ENCODE results near the gene PRSS36. TPM values are rescaled to one million over a fixed set of nuclear protein-coding genes. Genes with fewer than 3 reads are reported as not detected.
"Not testable (repeated sequence)": the region's sequence is repeated elsewhere in the genome, so short reads cannot be mapped to it uniquely, and the experiment has no call there.

PRSS36 gene
- total RNA-seq, 1 donor from 2014 or later: 0.96 TPM

DNA sequence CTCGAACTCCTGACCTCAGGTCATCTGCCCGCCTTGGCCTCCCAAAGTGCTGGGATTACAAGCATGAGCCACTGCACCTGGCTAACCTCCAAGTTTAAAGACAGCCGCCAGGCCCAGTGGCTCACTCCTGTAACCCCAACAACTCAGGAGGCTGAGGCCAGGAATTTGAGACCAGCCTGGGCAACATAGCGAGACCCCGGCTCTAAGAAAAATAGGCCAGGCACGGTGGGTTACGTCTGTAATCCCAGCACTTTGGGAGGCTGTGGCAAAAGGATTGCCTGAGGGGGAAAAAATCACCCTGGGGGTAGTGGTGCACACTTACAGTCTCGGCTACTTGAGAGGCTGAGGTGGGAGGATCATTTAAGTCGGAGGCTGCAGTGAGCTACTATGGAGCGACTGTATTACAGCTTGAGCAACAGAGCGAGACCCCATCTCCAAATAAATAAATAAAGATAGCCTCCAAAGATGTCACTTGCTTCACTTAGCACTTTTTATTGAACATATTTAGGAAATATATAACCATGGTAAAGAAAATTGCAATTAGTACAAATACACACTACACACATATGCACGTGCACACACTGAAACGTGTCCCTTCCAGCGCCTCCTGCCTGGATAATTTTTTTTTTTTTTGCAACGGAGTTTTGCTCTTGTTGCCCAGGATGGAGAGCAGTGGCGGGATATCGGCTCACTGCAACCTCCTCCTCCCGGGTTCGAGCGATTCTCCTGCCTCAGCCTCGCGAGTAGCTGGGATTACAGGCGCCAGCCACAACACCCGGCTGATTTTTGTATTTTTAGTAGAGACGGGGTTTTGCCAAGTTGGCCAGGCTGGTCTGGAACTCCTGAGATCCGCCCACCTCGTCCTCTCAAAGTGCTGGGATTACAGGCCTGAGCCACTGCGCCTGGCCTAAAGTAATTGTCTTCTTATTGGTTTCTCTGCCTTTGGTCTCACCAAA is 43.1 kb downstream of the PRSS36 start:
- H3K36me3 Mint-ChIP-seq: peaks cover 13% of the 10 kb centered on the region
- no peak overlapping the region for H3K27ac Mint-ChIP-seq
- peaks cover 6% of the 10 kb centered on the region for H3K4me1 Mint-ChIP-seq
- no peaks in the 10 kb centered on the region for H3K27me3 Mint-ChIP-seq (ENCODE audit: low read depth)
- H3K9me3 Mint-ChIP-seq: no peaks in the 10 kb centered on the region
- no peak for DNase-seq (ENCODE audit: low spot score in 2 of 2, unreplicated experiment in 2 of 2)
- peak overlapping the region; percentile 80 for H3K4me3 Mint-ChIP-seq
- TF ChIP-seq, protein P1, sequence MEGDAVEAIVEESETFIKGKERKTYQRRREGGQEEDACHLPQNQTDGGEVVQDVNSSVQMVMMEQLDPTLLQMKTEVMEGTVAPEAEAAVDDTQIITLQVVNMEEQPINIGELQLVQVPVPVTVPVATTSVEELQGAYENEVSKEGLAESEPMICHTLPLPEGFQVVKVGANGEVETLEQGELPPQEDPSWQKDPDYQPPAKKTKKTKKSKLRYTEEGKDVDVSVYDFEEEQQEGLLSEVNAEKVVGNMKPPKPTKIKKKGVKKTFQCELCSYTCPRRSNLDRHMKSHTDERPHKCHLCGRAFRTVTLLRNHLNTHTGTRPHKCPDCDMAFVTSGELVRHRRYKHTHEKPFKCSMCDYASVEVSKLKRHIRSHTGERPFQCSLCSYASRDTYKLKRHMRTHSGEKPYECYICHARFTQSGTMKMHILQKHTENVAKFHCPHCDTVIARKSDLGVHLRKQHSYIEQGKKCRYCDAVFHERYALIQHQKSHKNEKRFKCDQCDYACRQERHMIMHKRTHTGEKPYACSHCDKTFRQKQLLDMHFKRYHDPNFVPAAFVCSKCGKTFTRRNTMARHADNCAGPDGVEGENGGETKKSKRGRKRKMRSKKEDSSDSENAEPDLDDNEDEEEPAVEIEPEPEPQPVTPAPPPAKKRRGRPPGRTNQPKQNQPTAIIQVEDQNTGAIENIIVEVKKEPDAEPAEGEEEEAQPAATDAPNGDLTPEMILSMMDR (IDR thresholded peaks at IDR 0.05; ENCODE audit: unreplicated experiment): no peak

DNA sequence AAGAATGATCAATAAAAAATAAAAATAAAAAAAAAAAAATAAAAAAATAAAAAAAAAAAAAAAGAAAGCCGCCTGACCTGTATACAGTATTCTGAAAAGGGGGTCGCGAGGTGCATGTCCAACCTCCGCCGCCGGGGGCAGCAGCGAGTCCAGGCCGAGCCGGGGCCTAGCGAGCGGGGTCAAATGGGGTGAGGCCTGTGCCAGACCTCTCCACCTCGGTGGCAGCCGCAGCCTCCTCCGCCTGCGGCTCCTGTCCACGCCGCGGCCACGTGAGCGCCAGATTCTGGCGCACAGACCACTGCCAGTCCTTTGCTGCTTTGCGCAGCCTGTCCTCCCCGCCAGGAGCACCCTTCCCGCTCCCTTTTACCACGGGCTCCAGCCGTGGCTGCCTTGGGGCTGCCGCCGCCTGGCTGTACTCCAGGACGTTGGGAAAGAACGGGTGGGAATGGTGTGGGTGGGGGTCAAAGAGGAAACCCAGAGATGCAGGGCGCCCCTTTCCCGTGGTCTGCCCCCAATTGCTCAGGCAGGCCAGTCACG is 44.1 kb downstream of the PRSS36 start:
- peaks cover 9% of the 10 kb centered on the region for H3K36me3 Mint-ChIP-seq
- no peaks in the 10 kb centered on the region for H3K9me3 Mint-ChIP-seq
- H3K4me1 Mint-ChIP-seq: peaks cover 6% of the 10 kb centered on the region
- TF ChIP-seq, protein P1 (IDR thresholded peaks at IDR 0.05; ENCODE audit: unreplicated experiment): peak; percentile 82
- no peak overlapping the region for H3K4me3 Mint-ChIP-seq
- no peaks in the 10 kb centered on the region for H3K27me3 Mint-ChIP-seq (ENCODE audit: low read depth)
- DNase-seq (ENCODE audit: low spot score in 2 of 2, unreplicated experiment in 2 of 2): peak in 1 of 2 experiments; percentile 77
- H3K27ac Mint-ChIP-seq: no peak overlapping the region

DNA sequence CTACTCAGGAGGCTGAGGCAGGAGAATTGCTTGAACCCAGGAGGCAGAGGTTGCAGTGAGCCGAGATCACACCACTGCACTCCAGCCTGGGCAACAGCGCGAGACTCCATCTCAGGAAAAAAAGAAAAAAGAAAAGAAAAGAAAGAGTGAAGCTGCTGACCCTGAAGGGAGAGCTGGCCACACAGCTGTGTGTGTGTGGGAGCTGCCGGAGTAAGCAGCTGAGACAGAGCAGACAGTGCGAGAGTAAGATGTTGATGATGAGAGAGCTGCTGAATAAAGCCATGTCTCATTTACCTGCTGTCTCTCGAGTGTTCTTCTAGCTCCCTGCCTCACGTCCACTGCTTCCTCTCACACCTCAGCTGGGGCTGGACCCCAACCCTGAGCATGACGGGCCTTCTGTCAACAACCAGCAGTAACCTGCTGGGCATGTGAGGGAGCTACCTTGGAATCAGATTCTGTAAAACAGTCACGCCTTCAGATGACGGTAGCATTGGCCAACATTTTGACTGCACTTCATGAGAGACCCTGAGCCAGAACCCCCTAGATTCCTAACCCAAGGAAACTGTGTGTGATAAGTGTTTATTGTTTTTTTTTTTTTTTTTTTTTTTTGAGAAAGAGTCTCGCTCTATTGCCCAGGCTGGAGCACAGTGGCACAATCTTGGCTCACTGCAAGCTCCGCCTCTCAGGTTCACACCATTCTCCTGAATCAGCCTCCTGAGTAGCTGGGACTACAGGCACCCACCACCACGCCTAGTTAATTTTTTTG is 48.8 kb downstream of the PRSS36 start:
- H3K27ac Mint-ChIP-seq; H3K9me3 Mint-ChIP-seq; H3K4me3 Mint-ChIP-seq; H3K36me3 Mint-ChIP-seq; H3K27me3 Mint-ChIP-seq (ENCODE audit: low read depth); H3K4me1 Mint-ChIP-seq; DNase-seq (ENCODE audit: low spot score in 2 of 2, unreplicated experiment in 2 of 2): not testable (repeated sequence)

DNA sequence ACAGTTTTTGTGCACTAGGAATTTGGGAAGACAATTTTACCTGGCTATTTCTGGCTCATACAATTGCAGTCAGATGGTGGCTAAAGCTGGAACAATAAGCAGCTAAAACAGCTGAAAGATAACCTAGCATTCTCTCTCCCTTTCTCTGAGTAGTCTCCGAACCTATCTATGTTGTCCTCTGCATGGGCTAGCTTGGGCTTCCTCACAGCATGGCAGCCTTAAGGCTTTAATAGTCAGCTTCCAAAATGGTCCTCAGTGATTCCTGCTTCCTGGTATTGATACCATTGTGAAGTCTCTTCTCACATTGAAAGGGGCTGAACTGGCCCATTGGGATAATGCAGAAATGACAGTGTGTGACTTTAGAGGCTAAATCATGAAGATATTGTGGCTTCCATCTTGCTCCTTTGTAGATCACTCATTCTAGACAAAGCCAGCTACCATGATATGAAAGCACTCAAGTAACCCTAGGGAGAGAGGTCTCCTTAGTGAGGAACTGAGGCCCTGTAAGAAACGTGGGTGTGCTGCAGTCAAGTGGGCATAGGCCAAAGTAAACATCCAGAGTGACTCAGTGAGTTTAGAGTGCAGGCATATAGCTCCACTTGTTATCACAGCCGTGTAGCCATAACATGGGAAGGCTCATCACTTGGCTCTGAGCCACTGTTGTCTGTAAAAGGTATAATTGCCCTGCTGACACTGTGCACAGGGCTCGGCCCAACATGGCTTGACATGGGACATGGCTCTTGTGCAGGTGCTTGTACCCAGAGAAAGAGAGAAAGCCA is 49.8 kb downstream of the PRSS36 start:
- Mint-ChIP-seq H3K9me3 (peaks cover 9% of the 10 kb centered on the region), H3K36me3 (no peaks in the 10 kb centered on the region), H3K4me3 (no peak overlapping the region), H3K4me1 (no peaks in the 10 kb centered on the region), H3K27ac (no peak overlapping the region), H3K27me3 (ENCODE audit: low read depth) (peaks cover 4% of the 10 kb centered on the region)
- no peak for DNase-seq (ENCODE audit: low spot score in 2 of 2, unreplicated experiment in 2 of 2)
- TF ChIP-seq, protein P1 (IDR thresholded peaks at IDR 0.05; ENCODE audit: unreplicated experiment): no peak

DNA sequence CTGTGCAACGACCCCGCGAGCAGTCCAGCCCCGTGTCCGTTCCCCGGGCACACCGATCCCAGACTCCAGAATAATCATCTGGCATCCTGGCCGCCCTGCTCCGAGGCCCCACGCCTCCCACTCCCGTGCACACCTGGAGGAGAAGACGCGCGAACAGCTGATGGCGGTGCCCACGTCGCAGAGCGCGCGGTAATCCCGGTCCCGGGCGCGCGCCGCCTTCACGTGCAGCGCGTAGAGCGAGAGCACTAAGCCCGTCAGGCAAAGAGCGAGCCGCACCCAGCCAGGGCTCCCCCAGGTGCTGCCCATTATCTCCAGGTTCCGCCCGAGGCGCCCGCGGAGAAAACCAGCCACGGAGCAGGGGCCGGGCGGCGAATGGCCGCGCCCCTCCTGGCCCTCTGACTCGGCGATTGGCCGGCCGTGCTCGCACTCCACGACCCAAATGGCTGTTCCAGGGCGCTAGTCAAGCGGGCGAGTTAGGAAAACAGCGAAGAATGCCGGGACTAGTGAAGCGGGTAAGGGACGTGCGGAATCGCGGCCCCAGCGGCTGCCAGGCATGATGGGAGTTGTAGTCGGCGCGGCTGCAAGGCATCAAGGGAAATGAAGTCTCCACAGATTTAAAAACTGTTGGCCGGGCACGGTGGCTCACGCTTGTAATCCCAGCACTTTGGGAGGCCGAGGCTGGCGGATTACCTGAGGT is 55.3 kb downstream of the PRSS36 start, which contains the start of gene VKORC1:
Gene VKORC1 (minus strand): TSS at position 374 of the 697 bp plus-strand sequence. CDS start 68 bp downstream, at position 306.
- Mint-ChIP-seq H3K36me3 (peaks cover 1% of the 10 kb centered on the region), H3K27me3 (ENCODE audit: low read depth) (no peaks in the 10 kb centered on the region), H3K9me3 (peaks cover 5% of the 10 kb centered on the region), H3K4me1 (peaks cover 11% of the 10 kb centered on the region), H3K27ac (peak within 1 kb of the TSS; percentile 87), H3K4me3 (peak within 1 kb of the TSS; percentile 89)
- peak; percentile 72 to 84 for DNase-seq (ENCODE audit: low spot score in 2 of 2, unreplicated experiment in 2 of 2)
- TF ChIP-seq, protein P1 (IDR thresholded peaks at IDR 0.05; ENCODE audit: unreplicated experiment): no peak
